ENCODE data around the gene BCL2.
"Not testable (repeated sequence)": the region's sequence is repeated elsewhere in the genome, so short reads cannot be mapped to it uniquely, and the experiment has no call there.

Gene BCL2

GRCh38 chr18:63236921-63237846, 82.4 kb downstream of the BCL2 start:
- no peak for DNase-seq (ENCODE audit: extremely low read depth in 1 of 2, low read depth in 1 of 2)

GRCh38 chr18:63236406-63236805, 83.2 kb downstream of the BCL2 start:
- no peak for DNase-seq (ENCODE audit: extremely low read depth in 1 of 2, low read depth in 1 of 2)

GRCh38 chr18:63235920-63236319, 83.6 kb downstream of the BCL2 start:
- not testable (repeated sequence) for DNase-seq (ENCODE audit: extremely low read depth in 1 of 2, low read depth in 1 of 2)

GRCh38 chr18:63234841-63235240, 84.7 kb downstream of the BCL2 start:
- DNase-seq (ENCODE audit: extremely low read depth in 1 of 2, low read depth in 1 of 2), result no peak

- no peak for DNase-seq (ENCODE audit: extremely low read depth in 1 of 2, low read depth in 1 of 2)
Observed at GRCh38 chr18:63234432-63234831, 85.1 kb downstream of the BCL2 start.

GRCh38 chr18:63233334-63233733, 86.2 kb downstream of the BCL2 start:
- no peak for DNase-seq (ENCODE audit: extremely low read depth in 1 of 2, low read depth in 1 of 2)

GRCh38 chr18:63232826-63233225, 86.7 kb downstream of the BCL2 start:
- DNase-seq (ENCODE audit: extremely low read depth in 1 of 2, low read depth in 1 of 2), result no peak

GRCh38 chr18:63229971-63230370, 89.6 kb downstream of the BCL2 start:
- no peak for DNase-seq (ENCODE audit: extremely low read depth in 1 of 2, low read depth in 1 of 2)

GRCh38 chr18:63225434-63225833, 94.1 kb downstream of the BCL2 start:
- no peak for DNase-seq (ENCODE audit: extremely low read depth in 1 of 2, low read depth in 1 of 2)

- DNase-seq (ENCODE audit: extremely low read depth in 1 of 2, low read depth in 1 of 2), result peak in 1 of 2 donors; percentile 32
Observed at GRCh38 chr18:63224630-63225029, 94.9 kb downstream of the BCL2 start.

- DNase-seq (ENCODE audit: extremely low read depth in 1 of 2, low read depth in 1 of 2), result no peak
Observed at GRCh38 chr18:63223837-63224236, 95.7 kb downstream of the BCL2 start.

GRCh38 chr18:63220903-63221302, 98.7 kb downstream of the BCL2 start:
- DNase-seq (ENCODE audit: extremely low read depth in 1 of 2, low read depth in 1 of 2), result no peak

- no peak for DNase-seq (ENCODE audit: extremely low read depth in 1 of 2, low read depth in 1 of 2)
Observed at GRCh38 chr18:63218472-63218871, 101.1 kb downstream of the BCL2 start.

- no peak for DNase-seq (ENCODE audit: extremely low read depth in 1 of 2, low read depth in 1 of 2)
Observed at GRCh38 chr18:63216516-63217311, 102.9 kb downstream of the BCL2 start.

GRCh38 chr18:63213936-63214671, 105.5 kb downstream of the BCL2 start:
- DNase-seq (ENCODE audit: extremely low read depth in 1 of 2, low read depth in 1 of 2), result no peak

- no peak for DNase-seq (ENCODE audit: extremely low read depth in 1 of 2, low read depth in 1 of 2)
Observed at GRCh38 chr18:63213331-63213900, 106.2 kb downstream of the BCL2 start.

- DNase-seq (ENCODE audit: extremely low read depth in 1 of 2, low read depth in 1 of 2), result no peak
Observed at GRCh38 chr18:63210521-63210920, 109.0 kb downstream of the BCL2 start.

- DNase-seq (ENCODE audit: extremely low read depth in 1 of 2, low read depth in 1 of 2), result no peak
Observed at GRCh38 chr18:63208676-63209075, 110.9 kb downstream of the BCL2 start.

- DNase-seq (ENCODE audit: extremely low read depth in 1 of 2, low read depth in 1 of 2), result no peak
Observed at GRCh38 chr18:63207835-63208234, 111.7 kb downstream of the BCL2 start.

GRCh38 chr18:63207143-63207790, 112.3 kb downstream of the BCL2 start:
- DNase-seq (ENCODE audit: extremely low read depth in 1 of 2, low read depth in 1 of 2), result no peak

All from activated CD8-positive, alpha-beta memory T cell treated with anti-CD3 and anti-CD28 coated beads for 1 hour (primary cell).